ENCODE measurements around the gene TUFM. TPM values are rescaled to one million over a fixed set of nuclear protein-coding genes. Genes with fewer than 3 reads are reported as not detected.

Gene TUFM
- polyA plus RNA-seq, 6 donors from 2014 or later: 123 to 231 (median 129) TPM

Other genes starting within 250 kb of the TUFM start
- gene SULT1A2, start 249.3 kb downstream of the TUFM start, polyA plus RNA-seq (ENCODE audit: low read depth in 6 of 6): under 1 TPM in 1 of 6 donors, not detected in 5; 0.20 TPM
- gene SULT1A1, start 236.3 kb downstream of the TUFM start, polyA plus RNA-seq (ENCODE audit: low read depth in 6 of 6): 1 to 10 TPM in 3 of 6 donors, under 1 TPM in 2, not detected in 1; 0.90 to 3.6 (median 1.2) TPM
- not detected for gene NPIPB8, start 208.3 kb downstream of the TUFM start, polyA plus RNA-seq (ENCODE audit: low read depth in 6 of 6)
- 100 to 1,000 TPM; 140 to 243 (median 203) TPM for gene EIF3C, start 134.9 kb downstream of the TUFM start, polyA plus RNA-seq (ENCODE audit: low read depth in 6 of 6)
- 1 to 10 TPM in 1 of 6 donors, under 1 TPM in 4, not detected in 1; 0.29 to 1.1 (median 0.64) TPM for gene NPIPB9, start 94.6 kb downstream of the TUFM start, polyA plus RNA-seq (ENCODE audit: low read depth in 6 of 6)
- gene ATXN2L, start 23.3 kb downstream of the TUFM start, polyA plus RNA-seq (ENCODE audit: low read depth in 6 of 6): 10 to 100 TPM in 5 of 6 donors, 1 to 10 TPM in 1; 3.6 to 38.2 (median 20.0) TPM
- 1 to 10 TPM in 5 of 6 donors, under 1 TPM in 1; 1.00 to 4.7 (median 2.7) TPM for gene SH2B1, start 17.5 kb upstream of the TUFM start, polyA plus RNA-seq (ENCODE audit: low read depth in 6 of 6)
- not detected for gene ATP2A1, start 32.1 kb upstream of the TUFM start, polyA plus RNA-seq (ENCODE audit: low read depth in 6 of 6)
- gene RABEP2, start 78.9 kb upstream of the TUFM start, polyA plus RNA-seq (ENCODE audit: low read depth in 6 of 6): 10 to 100 TPM in 5 of 6 donors, 1 to 10 TPM in 1; 6.9 to 40.4 (median 21.2) TPM
- gene CD19, start 85.6 kb upstream of the TUFM start, polyA plus RNA-seq (ENCODE audit: low read depth in 6 of 6): 100 to 1,000 TPM; 280 to 597 (median 354) TPM
- gene NFATC2IP, start 104.6 kb upstream of the TUFM start, polyA plus RNA-seq (ENCODE audit: low read depth in 6 of 6): 10 to 100 TPM; 17.8 to 32.2 (median 24.2) TPM
- gene SPNS1, start 128.4 kb upstream of the TUFM start, polyA plus RNA-seq (ENCODE audit: low read depth in 6 of 6): 10 to 100 TPM; 11.4 to 29.9 (median 19.0) TPM
- gene LAT, start 138.7 kb upstream of the TUFM start, polyA plus RNA-seq (ENCODE audit: low read depth in 6 of 6): 1 to 10 TPM in 4 of 6 donors, under 1 TPM in 2; 0.29 to 3.7 (median 1.6) TPM